IMR-90 (cell line): Measurements from ENCODE around the gene LY86.

ENCODE experiments used
- BHLHE40 ChIP-seq: fragments of 150-350 bp; IDR thresholded peaks from 2 replicates; pipeline ENCODE4 v1.6.1; 2016; ENCODE audit warnings: mild to moderate bottlenecking, low read depth, low read length
- CEBPB ChIP-seq: IDR thresholded peaks from 2 replicates; pipeline ENCODE4 v1.6.1; 2012; ENCODE audit warnings: low read depth, low read length, improper control_type of control experiment
- CTCF ChIP-seq: conservative IDR thresholded peaks from 2 replicates; pipeline ENCODE4 v1.5.1; 2012; ENCODE audit warnings: mild to moderate bottlenecking, low read depth, low read length, improper control_type of control experiment
- ELK1 ChIP-seq: fragments of 150-350 bp; IDR thresholded peaks from 2 replicates; pipeline ENCODE4 v1.6.1; 2016; ENCODE audit warnings: low read depth, mild to moderate bottlenecking, low read length, moderate library complexity, borderline replicate concordance
- FOS ChIP-seq: fragments of 150-350 bp; IDR thresholded peaks from 2 replicates; pipeline ENCODE4 v1.6.1; 2016; ENCODE audit warnings: low read depth, low read length
- MAFK ChIP-seq: IDR thresholded peaks from 2 replicates; pipeline ENCODE4 v1.6.1; 2012; ENCODE audit warnings: low read depth, low read length, improper control_type of control experiment
- MXI1 ChIP-seq: IDR thresholded peaks from 2 replicates; pipeline ENCODE4 v1.6.1; 2012; ENCODE audit warnings: low read depth, mild to moderate bottlenecking, low read length, moderate library complexity, borderline replicate concordance
- POLR2A ChIP-seq: IDR thresholded peaks from 2 replicates; pipeline ENCODE4 v1.6.1; 2012; ENCODE audit warnings: mild to moderate bottlenecking, low read depth, low read length
- RAD21 ChIP-seq: IDR thresholded peaks from 2 replicates; pipeline ENCODE4 v1.6.1; 2012; ENCODE audit warnings: low read length, improper control_type of control experiment
- RFX5 ChIP-seq: IDR thresholded peaks from 2 replicates; pipeline ENCODE4 v1.8.0; 2012; ENCODE audit warnings: low read depth, mild to moderate bottlenecking, low read length, moderate library complexity
- SMC3 ChIP-seq: fragments of 150-350 bp; IDR thresholded peaks from 2 replicates; pipeline ENCODE4 v1.6.1; 2016; ENCODE audit warnings: low read depth, mild to moderate bottlenecking, antibody characterized with exemption, low read length, moderate library complexity
- USF2 ChIP-seq: fragments of 150-350 bp; IDR thresholded peaks from 2 replicates; pipeline ENCODE4 v1.6.1; 2017; ENCODE audit warnings: mild to moderate bottlenecking, antibody characterized with exemption, low read length, low read depth

GRCh38 chr6:6611486-6611885 lies 23.0 kb downstream of the LY86 start:
- no peak for TF ChIP-seq POLR2A
- TF ChIP-seq RFX5 = no peak
- TF ChIP-seq CTCF = no peak
- no peak for TF ChIP-seq SMC3
- TF ChIP-seq RAD21 = no peak
- no peak for TF ChIP-seq CEBPB
- no peak for TF ChIP-seq FOS
- no peak for TF ChIP-seq MAFK
- no peak for TF ChIP-seq USF2
- no peak for TF ChIP-seq MXI1
- TF ChIP-seq BHLHE40 = no peak
- TF ChIP-seq ELK1 = no peak
